Body of pancreas (tissue), 4 donors: Measurements from ENCODE around the gene MESP1. TPM values are rescaled to one million over a fixed set of nuclear protein-coding genes. Genes with fewer than 3 reads are reported as not detected.

Experiments
- ATAC-seq: fragments of 150-250 bp; one replicate; pipeline ENCODE4 v1.9.1; 2016
- DNase-seq, 4 donors: peaks; one replicate each; pipeline ENCODE4 v3.0.0-alpha.2; 2019
- H3K27ac ChIP-seq, 4 donors: fragments of 200-600 bp; sonication (generic); 1 replicate in 3 of 4; 2 replicates in 1 of 4; pipeline versions ENCODE4 v1.5.1 to v1.6.1; 2016 to 2019; ENCODE audit warnings: mild to moderate bottlenecking in 1 of 4, mixed read lengths in 1 of 4, moderate library complexity in 1 of 4
- H3K27me3 ChIP-seq, 2 donors: fragments of 200-600 bp; sonication (generic); one replicate each; pipeline ENCODE4 v1.6.0; 2016; ENCODE audit warnings: mild to moderate bottlenecking in 1 of 2
- H3K36me3 ChIP-seq, 2 donors: fragments of 200-600 bp; sonication (generic); replicated peaks in 1 of 2; 2 replicates each; pipeline ENCODE4 v1.5.1; 2016; ENCODE audit warnings: low read depth in 2 of 2; ENCODE audit not compliant: insufficient read depth in 1 of 2
- H3K4me1 ChIP-seq: fragments of 200-600 bp; sonication (generic); one replicate; pipeline ENCODE4 v1.6.0; 2016
- H3K4me3 ChIP-seq, 2 donors: fragments of 200-600 bp; sonication (generic); 1 replicate in 1 of 2; 2 replicates in 1 of 2; pipeline ENCODE4 v1.5.1; 2016 to 2019
- H3K9me3 ChIP-seq, 3 donors: fragments of 200-600 bp; sonication (generic); 1 replicate in 2 of 3; 2 replicates in 1 of 3; pipeline ENCODE4 v1.5.1; 2016
- CTCF ChIP-seq, 7 experiments: fragments of 450-650 bp in 4 of 7; fragments of 200-600 bp in 3 of 7; sonication (generic) in 3 of 7; IDR thresholded peaks; one replicate each; pipeline ENCODE4 v1.5.1; 2016 to 2019; ENCODE audit warnings: antibody characterized with exemption in 7 of 7
- POLR2A ChIP-seq, 3 donors: fragments of 450-650 bp; IDR thresholded peaks; one replicate each; pipeline ENCODE4 v1.6.1; 2016; ENCODE audit warnings: antibody characterized with exemption in 3 of 3, mild to moderate bottlenecking in 2 of 3
- WGBS, 2 donors: methylation state at CpG; one replicate each; pipeline ENCODE4 v1.1.5; 2017; 5-methylcytosine and 5-hydroxymethylcytosine counted together
- intact Hi-C: fragments of 100-400 bp; cut with DNase I; formaldehyde crosslinking; loops from one replicate; pipeline ENCODE4 v1.15.1; 2023
- small RNA-seq: library from RNA; depleted of rRNA; stranded (forward); fragments of <200 nt; gene quantifications from one replicate; pipeline ENCODE3, GENCODE V24; 2016
- total RNA-seq, 2 donors: library from RNA; depleted of rRNA; stranded (reverse); fragments of >200 nt; gene quantifications; one replicate each; pipeline ENCODE4 v1.1.0, GENCODE V29; 2016

MESP1 gene
- total RNA-seq, 2 donors from 2014 or later: 2.1 to 4.3 TPM

- intact Hi-C loops: no loop called here
- Histone ChIP-seq H3K27ac (no peak overlapping the region), H3K4me3 (no peak overlapping the region), H3K4me1 (no peaks in the 10 kb centered on the region), H3K27me3 (no peaks in the 10 kb centered on the region), H3K36me3 (no peaks in the 10 kb centered on the region), H3K9me3 (no peaks in the 10 kb centered on the region)
- DNase-seq (no peak), ATAC-seq (no peak)
- TF ChIP-seq POLR2A (IDR thresholded peaks at IDR 0.05) (no peak), CTCF (IDR thresholded peaks at IDR 0.05) (no peak)
- WGBS, 2 donors: 86 to 100% methylated on average over 1 of the region's 1 CpG
Observed at GRCh38 chr15:89724621-89725020, 26.4 kb downstream of the MESP1 start.

- Histone ChIP-seq H3K27ac (no peak overlapping the region), H3K4me1 (no peaks in the 10 kb centered on the region), H3K4me3 (no peak overlapping the region), H3K36me3 (no peaks in the 10 kb centered on the region), H3K27me3 (no peaks in the 10 kb centered on the region), H3K9me3 (no peaks in the 10 kb centered on the region)
- no peak for TF ChIP-seq CTCF (IDR thresholded peaks at IDR 0.05)
- no peak for TF ChIP-seq POLR2A (IDR thresholded peaks at IDR 0.05)
- ATAC-seq (no peak), DNase-seq (no peak)
- 75 to 95% methylated on average over 3 of the region's 3 CpGs for whole genome bisulfite sequencing, 2 donors
- intact Hi-C loops: no loop called here
Observed at GRCh38 chr15:89723031-89723430, 28.0 kb downstream of the MESP1 start.

- Histone ChIP-seq H3K27ac (no peak overlapping the region), H3K27me3 (no peaks in the 10 kb centered on the region), H3K36me3 (no peaks in the 10 kb centered on the region), H3K4me1 (no peaks in the 10 kb centered on the region), H3K9me3 (no peaks in the 10 kb centered on the region), H3K4me3 (no peak overlapping the region)
- ATAC-seq: no peak
- no peak for TF ChIP-seq POLR2A (IDR thresholded peaks at IDR 0.05)
- intact Hi-C loops: no loop called here
- no peak for DNase-seq
- WGBS, 2 donors: 74 to 85% methylated on average over 2 of the region's 2 CpGs
Observed at GRCh38 chr15:89714775-89715174, 36.3 kb downstream of the MESP1 start.

- ATAC-seq (no peak), DNase-seq (no peak)
- Histone ChIP-seq H3K27ac (no peak overlapping the region), H3K4me1 (no peaks in the 10 kb centered on the region), H3K4me3 (no peak overlapping the region), H3K36me3 (no peaks in the 10 kb centered on the region), H3K9me3 (no peaks in the 10 kb centered on the region), H3K27me3 (no peaks in the 10 kb centered on the region)
- no peak for TF ChIP-seq POLR2A (IDR thresholded peaks at IDR 0.05)
- 13 to 29% methylated on average over 1 of the region's 1 CpG for WGBS, 2 donors
- intact Hi-C loops: no loop called here
Observed at GRCh38 chr15:89707577-89707976, 43.5 kb downstream of the MESP1 start.

GRCh38 chr15:89704411-89704810 is 46.6 kb downstream of the MESP1 start:
- H3K27me3 ChIP-seq: no peaks in the 10 kb centered on the region
- ATAC-seq (no peak), DNase-seq (no peak)
- no peak overlapping the region for H3K27ac ChIP-seq
- H3K9me3 ChIP-seq: no peaks in the 10 kb centered on the region
- H3K4me3 ChIP-seq: no peak overlapping the region
- intact Hi-C loops: no loop called here
- no peaks in the 10 kb centered on the region for H3K36me3 ChIP-seq
- H3K4me1 ChIP-seq: no peaks in the 10 kb centered on the region
- no peak for TF ChIP-seq POLR2A (IDR thresholded peaks at IDR 0.05)
- no peak for TF ChIP-seq CTCF (IDR thresholded peaks at IDR 0.05)

Small RNAs within 50 kb of the gene (small RNA-seq; reads per million reads assigned to genes)
- not detected for gene RNU6-132P

Other genes with a start within 250 kb of the MESP1 start
- under 1 TPM in 1 of 2 donors, not detected in 1; under 0.01 TPM for gene TICRR, start 175.8 kb downstream of the MESP1 start, total RNA-seq
- gene KIF7, start 95.8 kb downstream of the MESP1 start, total RNA-seq: 1 to 10 TPM; 2.1 to 3.0 TPM
- 100 to 1,000 TPM in 1 of 2 donors, 10 to 100 TPM in 1; 13.0 to 277 TPM for gene PLIN1, start 71.9 kb downstream of the MESP1 start, total RNA-seq
- gene PEX11A, start 60.5 kb downstream of the MESP1 start, total RNA-seq: 10 to 100 TPM; 14.5 to 25.1 TPM
- gene WDR93, start 60.4 kb downstream of the MESP1 start, total RNA-seq: under 1 TPM in 1 of 2 donors, not detected in 1; 0.66 TPM
- 1 to 10 TPM in 1 of 2 donors, not detected in 1; 1.8 TPM for gene MESP2, start 25.1 kb upstream of the MESP1 start, total RNA-seq
- 100 to 1,000 TPM; 361 to 733 TPM for gene ANPEP, start 63.6 kb upstream of the MESP1 start, total RNA-seq
- gene AP3S2, start 142.7 kb upstream of the MESP1 start, total RNA-seq: 10 to 100 TPM; 32.3 to 57.6 TPM
- 10 to 100 TPM; 23.1 to 40.5 TPM for gene ARPIN, start 161.7 kb upstream of the MESP1 start, total RNA-seq